ENCODE measurements around the gene JPH4.

DNA sequence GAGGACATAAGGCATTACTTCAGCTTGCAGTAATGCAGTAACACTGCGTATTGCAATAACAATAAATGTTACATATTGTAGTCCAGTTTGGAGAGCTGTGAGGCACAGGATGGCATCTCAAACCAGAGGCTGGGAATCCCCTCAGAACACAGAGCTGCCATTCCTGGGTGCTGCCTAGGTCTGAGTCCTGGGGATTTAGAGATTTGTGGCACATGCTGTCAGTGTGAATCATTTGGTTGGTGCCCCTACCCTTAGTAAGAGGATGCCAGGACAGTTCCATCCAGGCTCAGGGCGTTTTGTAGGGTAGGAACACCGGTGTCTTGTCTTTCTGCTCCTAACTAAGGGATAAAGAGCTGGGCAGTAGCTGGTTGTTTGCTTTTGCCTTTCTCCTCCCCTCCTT lies 49.6 kb downstream of the JPH4 start:
- TF ChIP-seq, protein P1, sequence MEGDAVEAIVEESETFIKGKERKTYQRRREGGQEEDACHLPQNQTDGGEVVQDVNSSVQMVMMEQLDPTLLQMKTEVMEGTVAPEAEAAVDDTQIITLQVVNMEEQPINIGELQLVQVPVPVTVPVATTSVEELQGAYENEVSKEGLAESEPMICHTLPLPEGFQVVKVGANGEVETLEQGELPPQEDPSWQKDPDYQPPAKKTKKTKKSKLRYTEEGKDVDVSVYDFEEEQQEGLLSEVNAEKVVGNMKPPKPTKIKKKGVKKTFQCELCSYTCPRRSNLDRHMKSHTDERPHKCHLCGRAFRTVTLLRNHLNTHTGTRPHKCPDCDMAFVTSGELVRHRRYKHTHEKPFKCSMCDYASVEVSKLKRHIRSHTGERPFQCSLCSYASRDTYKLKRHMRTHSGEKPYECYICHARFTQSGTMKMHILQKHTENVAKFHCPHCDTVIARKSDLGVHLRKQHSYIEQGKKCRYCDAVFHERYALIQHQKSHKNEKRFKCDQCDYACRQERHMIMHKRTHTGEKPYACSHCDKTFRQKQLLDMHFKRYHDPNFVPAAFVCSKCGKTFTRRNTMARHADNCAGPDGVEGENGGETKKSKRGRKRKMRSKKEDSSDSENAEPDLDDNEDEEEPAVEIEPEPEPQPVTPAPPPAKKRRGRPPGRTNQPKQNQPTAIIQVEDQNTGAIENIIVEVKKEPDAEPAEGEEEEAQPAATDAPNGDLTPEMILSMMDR (IDR thresholded peaks at IDR 0.05) = no peak
- TF ChIP-seq POLR2AphosphoS5 (IDR thresholded peaks at IDR 0.05) = no peak
